Activated T-cell treated with anti-CD3 and anti-CD28 coated beads, Interleukin-2, amount 50 U/mL, for 1 hour (primary cell): ENCODE data around the gene ZNF841.
"Not testable (repeated sequence)": the region's sequence is repeated elsewhere in the genome, so short reads cannot be mapped to it uniquely, and the experiment has no call there.

Experiments
- DNase-seq: peaks from one replicate; pipeline ENCODE4 v3.0.0-alpha.2; 2020

ZNF841 gene

GRCh38 chr19:52095172-52096014, at the start of gene ZNF841:
ZNF841 (minus strand) TSS chr19:52095765; CDS start chr19:52084801, 10,964 bp downstream.
- DNase-seq: peak; percentile 84

- DNase-seq: no peak
These were observed 46.5 kb upstream of the ZNF841 start for GRCh38 chr19:52142001-52142595.

- DNase-seq: no peak
These were observed 45.6 kb upstream of the ZNF841 start for GRCh38 chr19:52141203-52141602.

- DNase-seq: peak; percentile 97
These were observed 44.6 kb upstream of the ZNF841 start for GRCh38 chr19:52140032-52140710.

- peak; percentile 72 for DNase-seq
These were observed 43.9 kb upstream of the ZNF841 start, which contains the start of gene ZNF616 for GRCh38 chr19:52139252-52140031. ZNF616 (minus strand) TSS chr19:52139938; CDS start chr19:52130512, 9,426 bp downstream.

GRCh38 chr19:52138983-52139251, 43.4 kb upstream of the ZNF841 start:
- DNase-seq: no peak

- peak; percentile 21 for DNase-seq
These were observed 42.9 kb upstream of the ZNF841 start for GRCh38 chr19:52138278-52138982.

GRCh38 chr19:52120286-52120685, 24.7 kb upstream of the ZNF841 start:
- DNase-seq: no peak

GRCh38 chr19:52115526-52116053, 20.0 kb upstream of the ZNF841 start:
- DNase-seq: no peak

- DNase-seq: no peak
These were observed 19.1 kb upstream of the ZNF841 start for GRCh38 chr19:52114691-52115090.

- DNase-seq: no peak
These were observed 17.1 kb upstream of the ZNF841 start for GRCh38 chr19:52112624-52113023.

- DNase-seq: no peak
These were observed 15.2 kb upstream of the ZNF841 start for GRCh38 chr19:52110780-52111179.

- no peak for DNase-seq
These were observed 7.2 kb upstream of the ZNF841 start for GRCh38 chr19:52102782-52103181.

GRCh38 chr19:52101866-52102562, 6.4 kb upstream of the ZNF841 start:
- no peak for DNase-seq

- no peak for DNase-seq
These were observed 4.1 kb upstream of the ZNF841 start for GRCh38 chr19:52099497-52100138.

- not testable (repeated sequence) for DNase-seq
These were observed 851 bp upstream of the ZNF841 start for GRCh38 chr19:52096416-52096815.

- DNase-seq: no peak
These were observed 937 bp downstream of the ZNF841 start for GRCh38 chr19:52094526-52095130.

- DNase-seq: no peak
These were observed 9.1 kb downstream of the ZNF841 start for GRCh38 chr19:52086481-52086880.

GRCh38 chr19:52070496-52070895, 25.1 kb downstream of the ZNF841 start:
- no peak for DNase-seq

GRCh38 chr19:52069653-52070052, 25.9 kb downstream of the ZNF841 start:
- no peak for DNase-seq
